ENCODE measurements around the gene SLC2A13. TPM values are rescaled to one million over a fixed set of nuclear protein-coding genes. Genes with fewer than 3 reads are reported as not detected.
A peak's percentile ranks its signal among the peaks of the same experiment; 100 is the strongest.
"Not testable (repeated sequence)": the region's sequence is repeated elsewhere in the genome, so short reads cannot be mapped to it uniquely, and the experiment has no call there.

The SLC2A13 gene
- total RNA-seq, 2 donors from 2014 or later, result 6.4 to 16.3 TPM

DNA sequence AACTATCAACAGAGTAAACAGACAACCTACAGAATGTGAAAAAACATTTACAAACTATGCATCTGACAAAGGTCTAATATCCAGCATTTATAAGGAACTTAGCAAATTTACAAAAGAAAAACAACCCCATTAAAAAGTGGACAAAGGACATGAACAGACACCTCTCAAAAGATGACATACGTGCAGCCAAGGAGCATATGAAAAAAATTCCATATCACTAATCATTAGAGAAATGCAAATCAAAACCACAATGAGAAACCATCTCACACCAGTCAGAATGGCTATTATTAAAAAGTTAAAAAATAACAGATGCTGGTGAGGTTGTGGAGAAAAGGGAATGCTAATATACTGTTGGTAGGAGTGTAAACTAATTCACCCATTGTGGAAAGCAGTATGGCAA lies 257.7 kb downstream of the SLC2A13 start:
- intact Hi-C loops (cut with DNase I); ATAC-seq: not testable (repeated sequence)

GRCh38 chr12:39846971-39847650 lies 258.8 kb downstream of the SLC2A13 start:
- no peak for DNase-seq
- intact Hi-C loops (cut with DNase I), result no loop called here

More for the DNA sequence above, 257.7 kb downstream of the SLC2A13 start:
- not testable (repeated sequence) for DNase-seq

DNA sequence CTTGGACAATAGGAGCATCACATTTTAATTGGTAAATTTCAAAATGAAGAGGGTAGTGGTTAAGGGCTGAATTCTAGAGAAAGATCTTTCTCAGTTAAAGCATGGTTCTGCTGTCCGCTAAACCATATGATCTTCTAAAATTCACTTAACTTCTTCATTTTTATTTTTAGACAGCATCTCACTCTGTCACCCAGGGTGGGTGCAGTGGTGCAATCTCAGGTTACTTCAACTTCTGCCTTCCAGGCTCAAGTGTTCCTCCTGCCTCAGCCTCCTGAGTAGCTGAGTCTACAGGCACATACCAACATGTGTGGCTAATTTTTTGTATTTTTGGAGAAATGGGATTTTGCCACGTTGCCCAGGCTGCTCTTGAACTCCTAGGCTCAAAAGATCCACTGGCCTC lies 259.6 kb downstream of the SLC2A13 start:
- intact Hi-C loops (cut with DNase I), result no loop called here
- no peak for DNase-seq
- no peak for ATAC-seq

More at GRCh38 chr12:39846971-39847650, 258.8 kb downstream of the SLC2A13 start:
- ATAC-seq, result no peak

DNA sequence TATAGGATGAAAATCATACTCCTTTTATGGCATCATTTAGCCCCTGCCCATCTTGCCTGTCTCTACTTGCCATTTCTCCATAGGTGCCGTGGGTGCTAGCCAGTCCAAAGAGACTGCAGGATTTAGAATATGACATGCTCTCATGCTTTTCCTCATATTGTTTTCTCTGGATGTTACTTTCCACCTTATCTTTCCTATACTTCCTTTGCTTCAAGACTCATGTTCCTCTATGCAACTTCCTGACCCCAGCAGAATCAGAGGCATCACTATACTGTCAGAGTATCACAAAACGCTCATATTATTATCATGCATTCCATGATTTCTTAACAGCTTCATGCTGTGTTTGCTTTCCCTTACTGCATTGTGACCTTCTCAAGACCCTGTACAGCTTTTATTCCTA lies 265.5 kb downstream of the SLC2A13 start:
- ATAC-seq, result no peak
- intact Hi-C loops (cut with DNase I), result no loop called here

DNA sequence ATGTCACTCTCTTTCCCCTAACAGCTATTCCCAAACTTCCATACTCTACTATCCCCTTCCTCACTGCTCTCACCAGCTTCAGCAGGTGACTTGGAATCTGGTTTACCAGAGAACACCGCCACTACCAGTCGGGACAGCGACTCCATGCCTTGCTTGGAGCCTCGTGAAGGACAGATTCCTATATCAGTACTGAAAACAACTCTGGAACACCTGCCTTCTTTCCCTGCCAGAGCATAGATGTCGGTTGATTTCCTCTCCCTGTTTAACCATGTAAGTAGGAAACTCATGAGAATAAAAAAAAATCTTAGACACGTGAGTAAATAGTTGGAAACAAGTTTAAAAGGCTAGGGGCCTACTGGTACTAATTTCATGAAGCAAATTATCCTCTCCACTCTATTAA lies 266.8 kb downstream of the SLC2A13 start:
- intact Hi-C loops (cut with DNase I), result no loop called here
- ATAC-seq (no peak), DNase-seq (no peak)

More for the DNA sequence above, 265.5 kb downstream of the SLC2A13 start:
- DNase-seq, result no peak

DNA sequence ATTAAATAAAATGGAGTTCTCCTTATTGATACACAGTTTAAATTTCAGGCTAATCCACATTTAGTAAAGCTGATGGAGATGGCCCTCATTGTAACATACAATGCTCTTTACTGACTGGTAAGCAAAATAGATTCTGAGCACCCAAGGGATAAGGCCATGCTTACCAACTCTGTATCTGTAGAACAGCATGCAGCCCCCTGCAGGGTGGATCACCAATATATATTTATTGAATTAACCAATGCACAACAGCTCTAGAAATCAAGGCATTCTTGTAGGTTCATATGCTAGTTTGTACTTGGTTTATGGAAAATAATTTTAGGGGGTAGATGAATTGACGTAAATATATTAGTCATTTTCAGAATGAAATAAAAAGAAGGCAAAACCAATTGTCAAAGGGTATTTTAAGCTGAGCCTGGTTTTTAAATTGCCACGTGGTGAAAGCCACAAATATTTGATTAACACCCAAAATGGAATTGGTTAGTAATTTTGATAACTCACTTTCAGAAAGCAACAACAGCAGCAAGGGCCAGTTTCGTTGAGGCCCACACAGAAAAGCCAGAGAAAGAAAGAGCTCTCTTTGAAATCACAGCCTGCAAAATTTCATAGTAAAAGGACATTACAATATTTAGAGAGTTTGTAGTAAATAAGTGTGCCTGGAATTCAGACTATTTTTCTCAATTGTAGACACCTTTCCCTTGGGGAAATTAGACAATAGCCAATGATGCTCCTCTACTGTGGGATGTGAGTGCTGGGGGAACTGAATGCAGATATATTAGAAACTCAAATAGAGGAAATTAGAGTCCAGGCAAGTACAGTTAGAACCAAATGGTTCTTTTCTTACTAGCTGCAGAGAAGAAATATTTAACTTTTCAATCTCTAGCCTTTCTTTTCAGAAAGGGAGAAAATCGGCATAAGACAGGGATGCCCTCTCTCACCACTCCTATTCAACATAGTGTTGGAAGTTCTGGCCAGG lies 270.1 kb downstream of the SLC2A13 start:
- no peak for ATAC-seq
- intact Hi-C loops (cut with DNase I), result no loop called here
- no peak for DNase-seq

- intact Hi-C loops (cut with DNase I), result no loop called here
- ATAC-seq, result peak in 1 of 2 donors; percentile 74
- DNase-seq, result no peak
These were observed 274.1 kb downstream of the SLC2A13 start for GRCh38 chr12:39831587-39832315.

DNA sequence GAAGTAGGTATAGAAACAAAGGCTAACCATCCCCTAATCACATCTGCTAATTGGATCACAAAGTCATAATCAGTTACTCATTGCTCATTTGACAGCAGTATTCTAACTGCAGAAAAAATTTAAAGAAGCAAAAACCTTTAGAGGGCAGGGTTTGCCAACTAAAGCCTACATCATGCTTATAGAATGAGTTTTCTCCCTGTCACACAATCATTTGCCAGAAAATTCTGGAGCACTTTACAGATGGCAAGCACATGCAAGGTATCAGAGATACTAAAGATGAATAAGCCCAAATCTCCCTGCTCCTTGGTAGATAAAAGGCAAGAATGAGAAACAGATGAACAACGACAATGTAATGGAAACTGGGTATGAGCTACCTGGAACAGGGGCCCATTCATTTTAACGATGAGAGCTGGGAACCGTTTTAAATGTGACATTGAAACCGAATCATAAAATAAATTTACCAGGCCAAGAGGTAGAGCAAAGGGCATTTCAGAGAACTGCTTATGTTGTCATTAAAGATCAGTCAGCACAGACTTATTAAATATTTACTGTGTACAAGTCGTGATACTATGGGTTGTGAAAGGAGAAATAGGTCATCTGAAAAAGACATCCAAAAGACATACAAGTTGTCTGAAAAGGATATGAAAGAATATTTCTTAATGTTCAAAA lies 274.9 kb downstream of the SLC2A13 start:
- ATAC-seq, result no peak

DNA sequence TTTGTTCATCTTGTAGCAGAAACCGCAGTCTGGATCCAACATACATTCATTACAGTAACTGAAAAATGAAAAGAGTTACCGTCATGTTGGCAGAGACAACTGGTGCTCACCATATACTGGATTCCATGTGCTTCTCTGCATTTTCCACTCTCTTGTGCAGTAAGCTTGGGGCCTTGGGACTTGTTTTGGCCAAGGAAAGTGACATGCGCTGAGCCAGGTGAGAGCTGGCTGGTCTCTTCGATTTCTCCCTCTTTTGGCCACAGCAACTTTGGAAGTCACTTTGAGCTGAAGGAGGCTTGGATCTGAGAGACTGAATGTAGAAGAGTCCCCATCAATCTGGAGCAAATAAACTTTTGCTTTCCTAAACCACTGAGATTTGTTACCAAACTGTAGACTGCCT lies 275.7 kb downstream of the SLC2A13 start:
- no peak for DNase-seq
- intact Hi-C loops (cut with DNase I), result no loop called here
- ATAC-seq, result no peak

More for the DNA sequence above, 274.9 kb downstream of the SLC2A13 start:
- DNase-seq, result no peak
- intact Hi-C loops (cut with DNase I), result no loop called here

DNA sequence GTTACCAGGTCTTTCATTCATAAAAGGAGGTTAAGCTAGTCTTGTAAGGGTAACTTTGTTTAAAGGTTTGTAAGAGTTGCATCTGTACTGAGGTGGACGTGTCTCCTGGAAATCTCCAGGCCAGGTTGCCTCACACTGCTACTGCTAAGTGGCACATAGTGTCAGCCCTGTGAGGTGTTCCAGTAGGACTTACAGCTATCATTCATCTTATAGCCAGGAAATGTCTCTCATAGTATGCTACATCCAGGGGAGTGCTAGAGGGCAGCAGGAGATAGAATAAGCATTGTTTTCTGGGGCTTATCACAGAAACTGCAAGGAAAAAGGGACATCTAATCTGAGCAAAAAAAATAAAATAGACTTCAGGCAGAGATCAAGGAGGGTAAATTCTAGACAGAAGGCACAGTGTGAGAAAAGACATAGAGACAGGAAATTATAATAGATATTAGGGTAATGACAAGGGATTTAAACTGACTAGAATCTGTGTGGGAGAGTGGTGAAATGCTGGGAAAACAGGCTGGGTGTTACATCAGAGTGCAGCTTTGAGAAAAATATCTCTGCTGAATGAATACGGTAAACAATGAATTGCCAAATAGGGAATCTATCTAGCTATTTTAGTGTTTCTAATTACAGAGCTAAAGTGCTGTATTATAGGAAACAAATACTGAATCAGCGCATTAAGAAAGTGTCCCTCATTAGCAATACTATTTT lies 281.2 kb downstream of the SLC2A13 start:
- intact Hi-C loops (cut with DNase I), result no loop called here
- DNase-seq, result no peak
- ATAC-seq, result peak; percentile 37 to 44

GRCh38 chr12:39816671-39817185 lies 289.2 kb downstream of the SLC2A13 start:
- ATAC-seq (no peak), DNase-seq (no peak)
- intact Hi-C loops (cut with DNase I), result no loop called here

- intact Hi-C loops (cut with DNase I), result no loop called here
- ATAC-seq (no peak), DNase-seq (no peak)
These were observed 290.1 kb downstream of the SLC2A13 start for GRCh38 chr12:39815746-39816145.

- ATAC-seq, result no peak
- DNase-seq, result no peak
- intact Hi-C loops (cut with DNase I), result no loop called here
These were observed 291.3 kb downstream of the SLC2A13 start for GRCh38 chr12:39814626-39815025.

DNA sequence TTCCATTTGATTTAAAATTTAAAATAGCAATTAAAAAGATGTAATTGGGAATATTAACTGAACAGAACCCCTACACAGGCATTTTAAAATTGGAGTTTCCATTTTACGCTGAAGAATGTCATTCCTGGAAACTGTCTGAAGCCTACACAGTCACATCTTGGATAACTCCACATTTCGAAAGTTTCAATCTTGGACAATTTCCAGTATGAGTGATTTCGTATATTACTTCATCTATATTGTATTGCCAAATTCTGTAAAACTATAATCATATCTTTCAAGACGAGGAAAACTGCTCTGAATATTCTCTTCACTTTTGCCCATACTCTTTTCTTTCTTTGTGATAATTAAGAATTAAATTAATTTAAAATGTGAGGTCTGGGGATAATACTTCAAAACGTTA lies 292.1 kb downstream of the SLC2A13 start:
- intact Hi-C loops (cut with DNase I), result no loop called here
- DNase-seq (no peak), ATAC-seq (peak in 1 of 2 donors; percentile 38)

- DNase-seq; ATAC-seq; intact Hi-C loops (cut with DNase I): not testable (repeated sequence)
These were observed 293.4 kb downstream of the SLC2A13 start for GRCh38 chr12:39812456-39812855.

- DNase-seq (no peak), ATAC-seq (no peak)
- intact Hi-C loops (cut with DNase I), result no loop called here
These were observed 298.8 kb downstream of the SLC2A13 start for GRCh38 chr12:39807043-39807442.

DNA sequence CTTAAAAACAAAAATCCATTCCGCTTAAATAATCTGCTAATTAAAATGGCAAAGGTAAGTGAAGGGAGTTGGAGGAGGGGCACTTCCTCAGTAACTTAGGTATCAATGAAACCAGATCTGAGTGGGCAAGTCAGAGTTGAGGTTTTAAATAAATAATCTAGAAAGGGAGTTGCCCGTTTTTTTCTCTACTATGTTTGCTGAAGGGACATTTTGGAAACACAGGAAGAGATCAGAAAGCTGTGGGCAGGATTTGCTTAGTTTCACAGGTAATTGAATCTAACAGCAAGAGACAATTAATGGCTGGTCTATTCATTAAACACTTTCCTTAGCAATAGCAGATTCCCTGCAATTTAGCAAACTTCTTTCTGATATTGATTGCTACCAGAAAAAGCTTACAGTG lies 300.2 kb downstream of the SLC2A13 start:
- no peak for DNase-seq
- intact Hi-C loops (cut with DNase I), result no loop called here
- ATAC-seq, result no peak

- intact Hi-C loops (cut with DNase I), result no loop called here
- ATAC-seq (no peak), DNase-seq (no peak)
These were observed 301.0 kb downstream of the SLC2A13 start for GRCh38 chr12:39804898-39805297.
